Iris pigment epithelial cell (primary cell): ENCODE measurements around the gene ZC2HC1C.

Experiments
- DNase-seq: peaks from one replicate; pipeline ENCODE4 v3.0.0-alpha.2; 2011; ENCODE audit warnings: low read depth

ZC2HC1C gene

GRCh38 chr14:75069121-75069810 is at the start of gene ZC2HC1C:
TSS of gene ZC2HC1C (plus strand) at chr14:75069641. CDS start at chr14:75070574, 933 bp downstream.
- DNase-seq: peak; percentile 83

- DNase-seq: peak; percentile 27
Observed at GRCh38 chr14:75022655-75023054, 46.8 kb upstream of the ZC2HC1C start.

DNA sequence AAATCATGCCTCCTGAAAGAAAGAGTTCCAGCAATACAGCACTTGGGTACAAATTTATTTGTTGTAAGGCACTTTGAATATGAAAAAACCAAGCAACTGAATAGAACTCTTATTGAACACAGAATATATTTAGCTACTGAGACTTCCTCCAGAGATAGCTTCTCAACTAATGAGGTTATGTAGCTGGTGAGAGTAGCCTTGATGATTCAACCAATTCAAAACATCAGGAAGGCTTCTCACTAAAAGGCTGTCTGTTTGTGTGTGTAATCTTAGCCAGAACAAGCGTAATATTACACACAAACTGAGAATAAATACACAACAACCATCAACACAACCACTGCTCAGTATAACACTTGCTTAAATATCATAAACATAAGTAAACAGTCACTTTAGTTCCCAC is 46.3 kb upstream of the ZC2HC1C start:
- peak; percentile 69 for DNase-seq

DNA sequence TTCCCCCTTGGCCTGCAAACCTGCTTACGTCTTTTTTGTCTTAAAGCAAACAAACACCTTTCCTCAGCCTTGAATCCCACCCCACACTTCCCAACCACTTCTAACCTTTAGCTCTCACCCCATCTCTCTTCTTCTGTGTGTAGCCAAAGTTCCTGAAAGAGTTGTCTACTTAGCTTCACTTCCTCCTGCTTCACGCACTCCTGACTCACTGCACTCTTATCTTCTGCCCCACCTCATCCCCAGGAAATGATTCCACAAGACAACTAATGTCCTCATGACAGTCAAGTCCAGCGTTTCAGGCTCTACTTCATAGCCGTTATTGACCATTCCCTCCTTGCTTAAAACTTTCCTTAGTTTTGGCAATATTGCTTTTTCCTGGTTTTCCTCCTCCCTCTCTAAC is 44.4 kb upstream of the ZC2HC1C start:
- DNase-seq: peak; percentile 81

DNA sequence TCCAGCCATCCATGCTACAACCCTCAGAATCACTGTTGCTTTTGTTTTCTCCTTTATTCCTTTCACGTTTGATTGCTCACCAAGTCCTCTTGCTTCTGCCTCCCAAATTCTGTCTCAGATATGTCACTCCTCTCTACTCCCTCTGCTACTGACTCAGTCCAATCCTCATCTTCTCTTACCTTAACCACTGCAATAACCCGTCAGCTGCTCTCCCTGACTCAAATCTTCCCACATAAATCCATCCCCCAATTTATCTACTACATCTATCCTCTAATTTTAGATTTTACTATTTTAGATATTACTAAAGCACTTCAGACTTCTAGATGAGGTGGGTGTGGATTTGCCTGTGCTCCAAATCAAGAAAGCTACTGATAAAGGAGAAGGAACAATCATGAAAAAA is 43.6 kb upstream of the ZC2HC1C start:
- no peak for DNase-seq

DNA sequence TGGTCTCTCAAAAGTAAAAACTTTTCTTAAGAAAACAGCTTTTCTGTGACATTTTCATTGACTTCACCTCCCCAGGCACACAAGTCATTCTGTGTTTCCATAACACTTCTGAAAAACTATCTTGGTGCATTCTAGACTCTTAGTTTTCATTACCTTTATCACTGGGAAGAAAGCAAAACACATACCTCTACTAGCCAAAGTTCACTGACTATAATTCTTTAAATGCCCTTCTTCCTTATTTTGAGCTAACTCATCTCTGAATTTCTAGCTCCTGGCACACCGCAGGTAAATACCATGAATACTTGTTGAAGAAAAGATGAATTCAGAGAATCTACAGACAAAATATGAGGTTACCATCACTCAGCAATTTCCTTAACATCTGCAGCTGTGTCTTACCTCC is 39.3 kb upstream of the ZC2HC1C start:
- DNase-seq: no peak

GRCh38 chr14:75032939-75033338 is 36.5 kb upstream of the ZC2HC1C start:
- no peak for DNase-seq

DNA sequence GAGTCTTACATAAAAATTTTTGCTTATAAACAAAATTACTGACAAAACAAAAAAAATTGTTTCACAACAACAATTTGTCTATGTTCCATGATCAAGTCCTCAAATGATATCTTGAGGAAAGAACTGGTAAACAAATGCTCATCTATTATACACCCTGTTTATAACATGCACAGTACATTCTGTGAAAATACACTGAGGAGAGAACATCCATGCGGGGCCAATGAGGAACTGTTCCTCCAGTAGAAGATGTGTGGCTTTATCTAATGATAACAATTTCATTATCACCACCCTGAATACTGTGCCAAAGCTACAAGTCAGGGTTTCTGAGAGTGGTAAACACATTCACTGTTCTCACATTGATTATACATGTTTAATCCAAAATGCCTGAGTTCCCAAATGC is 28.9 kb upstream of the ZC2HC1C start:
- DNase-seq: no peak

- DNase-seq: no peak
Observed at GRCh38 chr14:75040959-75041358, 28.5 kb upstream of the ZC2HC1C start.

GRCh38 chr14:75041613-75042012 is 27.8 kb upstream of the ZC2HC1C start:
- DNase-seq: no peak

DNA sequence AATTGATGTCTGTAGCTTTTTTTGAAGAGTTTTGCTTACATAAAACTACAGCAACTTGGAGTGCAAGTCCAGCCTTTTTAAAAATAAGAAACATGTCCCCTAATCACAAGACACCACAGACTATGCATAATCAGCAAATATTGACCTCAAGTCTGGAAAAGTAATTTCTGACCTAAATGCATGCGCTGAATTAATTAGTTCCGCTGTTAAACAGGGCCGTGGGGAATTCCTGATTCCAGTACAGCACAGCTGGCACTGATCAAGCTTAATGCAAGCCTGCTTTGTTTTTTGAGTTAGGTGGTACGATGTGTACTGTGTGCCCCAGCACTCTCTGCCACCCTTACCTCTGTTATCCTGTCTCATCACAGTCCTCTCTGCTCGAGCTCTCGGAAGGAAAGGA is 27.4 kb upstream of the ZC2HC1C start:
- no peak for DNase-seq

DNA sequence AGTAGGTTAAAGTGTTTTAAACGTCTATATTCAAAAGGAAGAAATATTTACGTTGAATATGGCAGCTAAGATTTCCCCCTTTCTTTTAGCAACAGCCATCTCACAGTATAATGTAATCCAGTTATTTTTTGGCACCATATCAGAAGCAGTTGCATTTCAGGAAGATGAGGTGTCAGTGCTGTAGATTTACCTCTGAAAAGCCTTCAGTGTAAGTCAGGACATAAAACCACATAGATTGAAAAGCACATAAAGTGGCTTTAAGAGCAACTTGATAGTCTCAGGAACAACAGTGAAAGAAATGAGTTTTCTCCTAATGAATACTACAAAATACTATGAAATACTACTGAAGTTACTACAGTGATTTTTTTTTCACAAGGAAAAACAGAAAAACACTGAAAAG is 25.1 kb upstream of the ZC2HC1C start:
- peak; percentile 90 for DNase-seq

DNA sequence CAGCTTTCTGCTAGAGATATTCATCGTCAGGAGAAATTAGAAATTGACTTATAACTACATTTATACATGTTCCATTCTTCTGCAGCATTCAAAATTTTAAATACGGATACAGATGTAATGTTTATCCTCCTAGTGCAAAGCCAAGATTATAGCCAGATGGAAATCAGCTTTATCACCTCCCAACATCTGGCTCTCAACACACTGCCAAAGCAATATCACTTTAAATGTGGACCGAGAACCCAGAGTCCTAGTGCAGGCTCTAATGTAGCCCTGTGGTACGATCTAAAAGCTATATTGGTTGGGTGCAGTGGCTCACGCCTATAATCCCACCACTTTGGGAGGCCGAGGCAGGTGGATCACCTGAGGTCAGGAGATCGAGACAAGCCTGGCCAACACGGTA is 24.7 kb upstream of the ZC2HC1C start:
- no peak for DNase-seq

DNA sequence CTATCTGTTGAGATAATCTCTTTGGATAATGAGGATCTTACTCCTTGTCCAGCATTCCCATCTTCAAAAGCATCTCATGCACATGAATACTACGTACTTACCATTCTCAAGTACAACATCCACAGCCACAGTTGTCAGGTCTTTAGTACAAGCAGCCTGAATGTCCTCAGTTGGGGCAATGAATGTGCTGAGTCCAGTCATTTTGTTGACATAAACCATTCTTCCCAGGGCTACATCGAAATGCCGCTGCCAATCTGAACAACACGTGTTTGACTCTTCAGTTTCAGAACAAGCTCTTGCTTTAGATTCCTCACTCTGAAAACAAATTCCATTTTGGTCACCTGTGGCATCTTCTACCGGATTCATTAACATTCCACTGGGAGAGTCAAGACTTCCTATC is 23.2 kb upstream of the ZC2HC1C start:
- DNase-seq: no peak

GRCh38 chr14:75046899-75047298 is 22.5 kb upstream of the ZC2HC1C start:
- DNase-seq: peak; percentile 49

- DNase-seq: no peak
Observed at GRCh38 chr14:75047506-75047905, 21.9 kb upstream of the ZC2HC1C start.

GRCh38 chr14:75048101-75048500 is 21.3 kb upstream of the ZC2HC1C start:
- no peak for DNase-seq

DNA sequence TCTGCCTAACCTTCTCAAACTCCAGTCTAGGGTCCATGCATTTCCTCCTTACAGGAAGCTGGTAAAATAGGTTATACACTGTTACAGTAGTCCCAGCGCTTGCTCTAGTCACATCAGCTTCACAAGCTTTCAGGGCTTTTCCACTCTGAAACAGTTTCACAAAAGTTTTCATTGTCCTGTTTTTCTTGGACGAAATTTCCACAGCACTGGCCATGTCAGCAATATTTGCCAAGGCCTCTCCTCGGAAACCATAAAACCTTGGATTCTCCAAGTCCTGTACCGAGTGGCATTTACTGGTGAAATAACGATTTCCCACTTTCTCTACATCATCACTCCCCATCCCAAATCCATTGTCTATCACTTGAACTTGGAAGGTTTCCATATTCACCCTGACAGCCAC is 20.3 kb upstream of the ZC2HC1C start:
- no peak for DNase-seq

GRCh38 chr14:75049731-75050201 is 19.7 kb upstream of the ZC2HC1C start:
- DNase-seq: peak; percentile 46

- peak; percentile 68 for DNase-seq
Observed at GRCh38 chr14:75050852-75051555, 18.4 kb upstream of the ZC2HC1C start, which contains the start of gene MLH3. TSS of gene MLH3 (minus strand) at chr14:75051467. CDS start at chr14:75049655, 1,812 bp downstream.

DNA sequence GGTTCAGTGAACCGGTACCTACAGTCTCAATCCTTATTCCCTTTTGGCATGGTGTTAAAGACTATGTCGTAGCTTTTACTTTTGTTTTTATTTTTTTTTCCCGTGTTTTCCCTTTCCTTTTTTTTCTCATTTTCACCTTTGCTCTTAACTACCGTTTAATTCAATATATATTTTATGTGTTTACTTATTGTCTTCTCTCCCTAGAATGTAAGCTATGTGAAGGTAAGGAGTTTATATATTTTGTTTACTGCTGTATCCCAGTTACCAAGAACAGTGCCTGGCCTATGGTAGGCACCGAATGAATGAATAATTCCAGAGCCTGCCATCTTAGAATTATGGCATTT is 17.9 kb upstream of the ZC2HC1C start:
- no peak for DNase-seq

DNA sequence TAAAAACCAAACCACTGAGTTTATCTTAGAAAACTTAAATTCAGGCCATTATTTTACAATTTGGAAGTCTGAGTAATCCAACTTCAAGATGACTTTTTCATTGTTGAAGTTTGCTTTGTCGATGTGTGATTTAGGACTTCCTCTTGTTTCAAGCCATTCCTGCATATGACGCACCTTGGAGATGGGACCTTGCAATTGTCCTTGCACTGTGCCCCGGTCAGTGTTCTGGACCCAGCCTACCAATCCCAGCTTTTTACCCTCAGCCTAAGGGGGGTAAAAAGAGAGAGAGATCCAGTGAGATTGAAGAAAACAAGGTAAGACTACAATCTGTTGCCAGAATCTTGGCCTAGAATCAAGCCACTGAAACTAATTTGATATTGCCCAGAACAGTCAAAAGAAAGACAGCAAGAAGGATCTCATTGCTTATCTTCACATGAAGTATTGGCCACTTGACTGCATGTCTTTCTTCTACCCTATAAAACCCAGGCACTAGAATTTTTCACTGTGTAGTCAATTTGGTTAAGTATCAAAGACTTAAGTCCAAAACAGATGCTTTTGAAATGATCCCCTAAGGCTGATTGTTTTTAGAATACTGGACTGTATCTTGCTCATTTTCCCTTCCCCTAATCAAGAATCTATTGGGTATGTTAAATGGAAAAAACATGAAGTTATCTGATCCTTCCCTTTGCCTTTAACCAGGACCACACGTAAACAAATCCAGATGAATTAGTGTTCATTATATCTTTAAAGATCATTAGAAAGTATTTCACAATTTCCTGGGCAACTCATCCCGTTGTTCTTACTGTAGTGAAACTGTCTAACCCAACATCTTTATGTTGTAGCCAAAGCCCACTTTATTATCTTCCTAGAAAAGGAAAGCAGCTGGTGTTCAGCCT is 15.8 kb upstream of the ZC2HC1C start:
- peak; percentile 18 for DNase-seq

DNA sequence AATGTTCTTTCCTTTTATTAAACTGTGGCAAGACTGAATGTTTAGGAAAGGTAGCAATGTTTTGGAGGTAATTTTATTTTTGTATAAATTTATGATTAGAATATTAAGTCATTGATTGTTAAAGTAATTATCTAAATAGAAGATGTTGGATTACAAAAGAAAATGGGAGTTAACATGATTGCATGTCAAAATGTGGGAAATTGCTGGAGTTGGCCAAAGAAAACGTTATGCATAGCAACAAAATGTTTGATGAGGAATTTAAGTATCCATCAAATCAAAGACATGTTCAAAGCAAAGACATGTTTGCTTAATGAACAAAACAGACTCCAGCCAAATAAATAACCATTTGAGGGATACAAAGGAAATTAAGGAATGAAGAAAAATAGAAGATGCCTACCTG is 15.0 kb upstream of the ZC2HC1C start:
- no peak for DNase-seq
